DND-41 (cell line): ENCODE data around the gene RAB44.

ENCODE experiments used
- CTCF ChIP-seq: IDR thresholded peaks from 2 replicates; pipeline ENCODE4 v1.5.1; 2012; ENCODE audit warnings: borderline replicate concordance, low read length, moderate library complexity, mild to moderate bottlenecking; ENCODE audit not compliant: poor library complexity, severe bottlenecking; ENCODE audit errors: extremely low read depth
- EZH2 ChIP-seq: IDR thresholded peaks from 3 replicates; pipeline ENCODE4 v1.6.1; 2012; ENCODE audit warnings: borderline replicate concordance, low read depth, mild to moderate bottlenecking, moderate library complexity, low read length, inconsistent platforms; ENCODE audit not compliant: severe bottlenecking

- TF ChIP-seq CTCF (no peak), EZH2 (no peak)
Measured at GRCh38 chr6:36733300-36733699, 35.7 kb downstream of the RAB44 start.
